ENCODE measurements around the gene KCTD5. TPM values are rescaled to one million over a fixed set of nuclear protein-coding genes. Genes with fewer than 3 reads are reported as not detected.

KCTD5 gene
- total RNA-seq, 5 donors from 2014 or later (not counting 1 experiment from before 2014, with no cell fraction given) = 19.5 to 29.1 (median 26.3) TPM

DNA sequence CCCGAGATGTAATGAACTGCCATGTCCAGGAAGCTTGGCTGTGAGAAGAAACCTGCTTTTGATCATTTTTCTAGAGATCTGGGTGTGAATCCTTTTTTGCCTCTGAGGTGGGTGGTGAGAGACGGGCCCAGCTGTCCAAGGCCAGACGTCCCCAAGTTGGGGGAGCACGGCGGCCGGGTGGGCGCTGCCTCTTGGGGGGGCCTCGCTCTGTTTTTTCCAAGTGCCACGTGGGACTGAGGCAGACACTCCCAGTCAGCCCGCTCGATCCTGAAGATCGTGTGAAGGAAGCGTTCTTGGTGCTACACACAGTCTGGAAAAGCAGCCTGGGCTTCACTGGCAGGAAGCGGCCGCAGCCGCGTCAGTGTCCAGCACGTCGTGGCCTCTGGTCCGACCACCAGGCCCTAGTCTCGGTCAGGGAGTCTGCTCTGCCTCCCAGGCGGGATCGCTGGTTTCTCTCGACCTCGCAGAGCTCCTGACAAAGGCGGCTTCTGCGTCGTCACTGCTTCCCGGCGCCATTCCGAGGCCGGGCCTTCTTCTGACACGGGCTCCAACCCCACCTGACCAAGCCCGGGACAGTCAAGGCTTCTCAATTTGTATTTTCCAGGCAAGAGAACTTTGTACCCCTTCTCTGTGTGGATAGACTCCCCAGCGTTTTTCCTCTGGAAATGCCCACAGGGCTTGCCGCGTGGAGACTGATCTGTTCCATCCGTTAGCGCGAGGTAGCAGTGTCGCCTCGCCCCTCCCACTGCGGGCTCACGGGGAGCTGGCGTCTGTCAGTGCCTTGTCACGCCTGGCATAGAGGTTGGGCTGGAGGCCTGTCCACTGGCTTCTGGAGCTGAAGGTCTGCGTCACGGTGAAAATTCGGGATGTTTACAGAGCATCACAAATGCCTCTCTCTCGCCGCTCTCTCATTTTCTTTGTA, 25.3 kb downstream of the KCTD5 start:
- peaks cover 14 to 50% of the 10 kb centered on the region in 2 donors for H3K36me3 ChIP-seq (ENCODE audit: control insufficient read depth in 2 of 2, extremely low read depth in 1 of 2, insufficient read depth in 1 of 2, low read length in 1 of 2)
- DNase-seq = no peak
- H3K4me3 Mint-ChIP-seq = no peak overlapping the region
- WGBS (ENCODE audit: insufficient coverage) = 97% methylated on average over 51 of the region's 51 CpGs
- no peak overlapping the region for H3K27ac ChIP-seq (ENCODE audit: low read length)
- no peaks in the 10 kb centered on the region for H3K27me3 ChIP-seq (replicated peaks in 1 of 2; ENCODE audit: control insufficient read depth in 2 of 2, extremely low read depth in 1 of 2, insufficient read depth in 2 of 2, low read length in 1 of 2)
- POLR2A ChIA-PET = no interaction called here
- peaks cover 0 to 1% (median 0%) of the 10 kb centered on the region in 3 donors for H3K4me1 Mint-ChIP-seq
- ATAC-seq (replicated peaks in 1 of 4) = no peak
- no peak overlapping the region for H3K27ac Mint-ChIP-seq
- no peaks in the 10 kb centered on the region for H3K9me3 Mint-ChIP-seq
- no peaks in the 10 kb centered on the region for H3K27me3 Mint-ChIP-seq
- CTCF ChIA-PET = no interaction called here
- no peaks in the 10 kb centered on the region for H3K9me3 ChIP-seq
- H3K36me3 Mint-ChIP-seq = peaks cover 8% of the 10 kb centered on the region
- H3K4me3 ChIP-seq (ENCODE audit: control insufficient read depth in 1 of 2, extremely low read depth in 1 of 2, low read length in 1 of 2) = no peak overlapping the region
- peaks cover 0 to 4% of the 10 kb centered on the region in 2 experiments for H3K4me1 ChIP-seq (ENCODE audit: control insufficient read depth in 1 of 2, extremely low read depth in 1 of 2, insufficient read depth in 2 of 2, low read length in 2 of 2)

DNA sequence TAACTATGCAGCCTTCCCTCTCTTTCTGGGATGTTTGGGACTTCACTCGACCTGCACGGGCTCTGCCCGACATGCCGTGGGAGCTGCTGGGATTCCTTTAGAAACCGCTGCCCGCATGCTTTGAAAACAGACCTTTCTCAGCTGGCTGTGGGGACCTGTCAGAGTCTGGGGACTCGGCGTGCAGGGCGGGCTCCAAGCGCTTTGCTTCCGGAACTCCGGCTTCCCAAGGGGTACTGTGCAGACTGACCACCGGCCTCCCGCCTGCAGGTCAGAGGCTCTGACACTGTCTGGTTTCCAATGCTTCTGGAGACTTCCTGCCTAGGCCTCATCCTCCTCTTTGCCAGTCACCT, 25.9 kb downstream of the KCTD5 start:
- DNase-seq (no peak), ATAC-seq (replicated peaks in 1 of 4) (no peak)
- H3K4me3 ChIP-seq (ENCODE audit: control insufficient read depth in 1 of 2, extremely low read depth in 1 of 2, low read length in 1 of 2) = no peak overlapping the region
- no peak overlapping the region for H3K27ac Mint-ChIP-seq
- H3K9me3 ChIP-seq = no peaks in the 10 kb centered on the region
- H3K4me3 Mint-ChIP-seq = no peak overlapping the region
- H3K4me1 Mint-ChIP-seq = peaks cover 0 to 1% (median 0%) of the 10 kb centered on the region in 3 donors
- H3K36me3 Mint-ChIP-seq = peaks cover 8% of the 10 kb centered on the region
- peaks cover 0 to 4% of the 10 kb centered on the region in 2 experiments for H3K4me1 ChIP-seq (ENCODE audit: control insufficient read depth in 1 of 2, extremely low read depth in 1 of 2, insufficient read depth in 2 of 2, low read length in 2 of 2)
- H3K27me3 ChIP-seq (replicated peaks in 1 of 2; ENCODE audit: control insufficient read depth in 2 of 2, extremely low read depth in 1 of 2, insufficient read depth in 2 of 2, low read length in 1 of 2) = no peaks in the 10 kb centered on the region
- H3K9me3 Mint-ChIP-seq = no peaks in the 10 kb centered on the region
- no peaks in the 10 kb centered on the region for H3K27me3 Mint-ChIP-seq
- ChIA-PET POLR2A (no interaction called here), CTCF (no interaction called here)
- no peak overlapping the region for H3K27ac ChIP-seq (ENCODE audit: low read length)
- peaks cover 13 to 44% of the 10 kb centered on the region in 2 donors for H3K36me3 ChIP-seq (ENCODE audit: control insufficient read depth in 2 of 2, extremely low read depth in 1 of 2, insufficient read depth in 1 of 2, low read length in 1 of 2)
- WGBS (ENCODE audit: insufficient coverage) = 95% methylated on average over 14 of the region's 14 CpGs

- WGBS (ENCODE audit: insufficient coverage) = 97% methylated on average over 15 of the region's 22 CpGs
- POLR2A ChIA-PET = no interaction called here
- H3K36me3 ChIP-seq (ENCODE audit: control insufficient read depth in 2 of 2, extremely low read depth in 1 of 2, insufficient read depth in 1 of 2, low read length in 1 of 2) = peaks cover 13 to 36% of the 10 kb centered on the region in 2 donors
Measured at GRCh38 chr16:2708955-2709587, 26.7 kb downstream of the KCTD5 start.

DNA sequence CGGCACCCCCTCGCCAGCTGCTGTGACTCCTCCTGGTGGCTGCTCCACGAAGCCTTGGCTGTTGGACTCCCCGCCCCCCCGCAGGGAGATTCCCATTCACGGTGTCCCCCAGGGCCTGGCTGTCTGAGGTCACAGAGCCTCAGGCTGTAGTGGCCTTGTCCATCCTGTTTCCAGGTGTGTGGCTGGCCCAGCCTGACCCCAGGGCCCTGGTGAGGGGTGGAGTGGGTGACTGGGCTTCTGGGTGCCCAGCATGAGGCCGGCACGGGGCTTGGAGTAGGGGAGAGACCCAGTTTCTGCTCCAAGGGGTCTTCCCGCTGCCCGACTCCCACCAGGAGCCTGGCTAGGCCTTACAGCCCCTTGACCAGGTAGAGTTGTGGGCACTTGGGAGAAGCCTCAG, 27.3 kb downstream of the KCTD5 start:
- H3K27me3 Mint-ChIP-seq = no peaks in the 10 kb centered on the region
- no peak for ATAC-seq (replicated peaks in 1 of 4)
- H3K9me3 Mint-ChIP-seq = no peaks in the 10 kb centered on the region
- WGBS (ENCODE audit: insufficient coverage) = 93% methylated on average over 10 of the region's 10 CpGs
- H3K4me1 Mint-ChIP-seq = peaks cover 0 to 1% (median 0%) of the 10 kb centered on the region in 3 donors
- no peak for DNase-seq
- H3K4me3 Mint-ChIP-seq = no peak overlapping the region
- POLR2A ChIA-PET = no interaction called here
- Histone ChIP-seq H3K36me3 (ENCODE audit: control insufficient read depth in 2 of 2, extremely low read depth in 1 of 2, insufficient read depth in 1 of 2, low read length in 1 of 2) (peaks cover 13 to 33% of the 10 kb centered on the region in 2 donors), H3K27me3 (replicated peaks in 1 of 2; ENCODE audit: control insufficient read depth in 2 of 2, extremely low read depth in 1 of 2, insufficient read depth in 2 of 2, low read length in 1 of 2) (peaks cover 0 to 9% of the 10 kb centered on the region in 2 experiments), H3K4me3 (ENCODE audit: control insufficient read depth in 1 of 2, extremely low read depth in 1 of 2, low read length in 1 of 2) (no peak overlapping the region), H3K27ac (ENCODE audit: low read length) (no peak overlapping the region), H3K4me1 (ENCODE audit: control insufficient read depth in 1 of 2, extremely low read depth in 1 of 2, insufficient read depth in 2 of 2, low read length in 2 of 2) (peaks cover 0 to 4% of the 10 kb centered on the region in 2 experiments), H3K9me3 (no peaks in the 10 kb centered on the region)
- no peak overlapping the region for H3K27ac Mint-ChIP-seq
- CTCF ChIA-PET = no interaction called here
- peaks cover 8% of the 10 kb centered on the region for H3K36me3 Mint-ChIP-seq

More at GRCh38 chr16:2708955-2709587, 26.7 kb downstream of the KCTD5 start:
- Mint-ChIP-seq H3K36me3 (peaks cover 8% of the 10 kb centered on the region), H3K27me3 (no peaks in the 10 kb centered on the region), H3K9me3 (no peaks in the 10 kb centered on the region), H3K4me1 (peaks cover 0 to 1% (median 0%) of the 10 kb centered on the region in 3 donors), H3K27ac (no peak overlapping the region), H3K4me3 (no peak overlapping the region)
- H3K9me3 ChIP-seq = no peaks in the 10 kb centered on the region
- H3K27ac ChIP-seq (ENCODE audit: low read length) = no peak overlapping the region
- no peak overlapping the region for H3K4me3 ChIP-seq (ENCODE audit: control insufficient read depth in 1 of 2, extremely low read depth in 1 of 2, low read length in 1 of 2)
- peaks cover 0 to 5% of the 10 kb centered on the region in 2 experiments for H3K27me3 ChIP-seq (replicated peaks in 1 of 2; ENCODE audit: control insufficient read depth in 2 of 2, extremely low read depth in 1 of 2, insufficient read depth in 2 of 2, low read length in 1 of 2)
- ATAC-seq (replicated peaks in 1 of 4) (no peak), DNase-seq (no peak)
- H3K4me1 ChIP-seq (ENCODE audit: control insufficient read depth in 1 of 2, extremely low read depth in 1 of 2, insufficient read depth in 2 of 2, low read length in 2 of 2) = peaks cover 0 to 4% of the 10 kb centered on the region in 2 experiments
- CTCF ChIA-PET = no interaction called here

DNA sequence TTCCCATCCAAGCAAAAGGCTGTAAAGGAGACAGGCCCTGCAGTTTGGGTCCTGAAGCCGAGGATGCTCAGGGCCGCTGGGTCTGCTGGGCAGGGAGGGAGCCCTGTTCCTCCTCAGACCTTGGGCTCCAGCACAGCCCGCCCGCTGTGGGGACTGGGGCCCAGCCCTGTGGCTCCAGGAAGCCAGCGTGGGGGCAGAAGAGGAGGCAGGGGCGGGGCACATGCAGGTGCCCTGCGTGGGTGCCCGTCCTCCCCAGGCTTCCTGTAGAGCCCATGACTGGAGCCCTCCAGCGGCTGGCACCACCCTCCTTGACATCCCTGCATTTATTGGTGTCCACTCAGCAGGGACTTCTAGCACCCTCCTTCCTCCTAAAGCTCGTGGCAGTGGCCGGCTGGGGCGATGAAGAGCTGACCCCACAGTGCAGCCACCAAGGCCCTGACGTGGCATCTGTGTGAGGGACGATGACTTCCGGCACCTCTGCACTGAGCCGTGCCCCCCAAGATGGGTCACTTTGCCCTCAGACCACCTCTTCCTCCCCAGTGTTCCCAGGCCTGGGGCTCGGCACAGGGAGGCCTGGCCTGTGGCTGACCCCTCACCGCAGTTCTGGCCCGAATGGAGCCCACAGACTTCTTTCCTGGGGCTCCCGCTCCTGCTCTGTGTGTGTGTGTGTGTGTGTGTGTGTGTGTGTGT, 27.8 kb downstream of the KCTD5 start:
- no peak for DNase-seq
- Histone ChIP-seq H3K4me1 (ENCODE audit: control insufficient read depth in 1 of 2, extremely low read depth in 1 of 2, insufficient read depth in 2 of 2, low read length in 2 of 2) (peaks cover 0 to 6% of the 10 kb centered on the region in 2 experiments), H3K9me3 (no peaks in the 10 kb centered on the region), H3K4me3 (ENCODE audit: control insufficient read depth in 1 of 2, extremely low read depth in 1 of 2, low read length in 1 of 2) (no peak overlapping the region), H3K27ac (ENCODE audit: low read length) (no peak overlapping the region), H3K27me3 (replicated peaks in 1 of 2; ENCODE audit: control insufficient read depth in 2 of 2, extremely low read depth in 1 of 2, insufficient read depth in 2 of 2, low read length in 1 of 2) (peaks cover 0 to 13% of the 10 kb centered on the region in 2 experiments), H3K36me3 (ENCODE audit: control insufficient read depth in 2 of 2, extremely low read depth in 1 of 2, insufficient read depth in 1 of 2, low read length in 1 of 2) (peaks cover 13 to 28% of the 10 kb centered on the region in 2 donors)
- ChIA-PET CTCF (no interaction called here), POLR2A (no interaction called here)
- Mint-ChIP-seq H3K4me1 (peaks cover 4 to 6% (median 5%) of the 10 kb centered on the region in 3 donors), H3K4me3 (no peak overlapping the region), H3K27ac (no peak overlapping the region), H3K27me3 (no peaks in the 10 kb centered on the region), H3K36me3 (peaks cover 8% of the 10 kb centered on the region), H3K9me3 (no peaks in the 10 kb centered on the region)
- WGBS (ENCODE audit: insufficient coverage) = 75% methylated on average over 17 of the region's 20 CpGs
- no peak for ATAC-seq (replicated peaks in 1 of 4)

DNA sequence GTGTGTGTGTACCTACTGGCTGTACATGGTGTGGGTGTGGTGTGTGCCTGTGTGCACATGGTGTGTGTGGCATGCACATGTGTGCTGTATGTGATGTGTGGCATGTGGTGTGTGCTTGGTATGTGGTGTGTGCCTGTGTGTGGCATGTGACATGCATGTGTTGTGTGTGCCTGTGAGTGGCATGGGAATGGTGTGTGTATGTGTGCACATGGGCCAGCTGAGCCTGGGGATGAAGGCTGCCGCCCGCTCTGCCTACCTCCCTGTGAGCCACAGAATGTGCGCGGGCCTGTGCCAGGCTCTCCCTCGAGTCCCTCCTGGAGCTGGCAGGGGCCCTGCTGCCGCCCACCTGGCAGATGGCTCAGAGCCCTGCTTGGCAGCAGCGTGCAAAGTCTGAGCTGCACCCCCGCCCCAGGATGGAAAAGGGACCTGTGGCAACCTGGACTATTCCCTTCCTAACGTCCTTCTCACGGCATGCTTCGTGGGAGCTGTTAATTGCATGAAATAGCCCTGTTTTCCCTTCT, 28.4 kb downstream of the KCTD5 start:
- Mint-ChIP-seq H3K36me3 (peaks cover 8% of the 10 kb centered on the region), H3K4me1 (peaks cover 4 to 6% (median 6%) of the 10 kb centered on the region in 3 donors), H3K4me3 (no peak overlapping the region), H3K27ac (no peak overlapping the region), H3K9me3 (no peaks in the 10 kb centered on the region), H3K27me3 (no peaks in the 10 kb centered on the region)
- H3K27ac ChIP-seq (ENCODE audit: low read length) = no peak overlapping the region
- WGBS (ENCODE audit: insufficient coverage) = 85% methylated on average over 9 of the region's 11 CpGs
- POLR2A ChIA-PET = no interaction called here
- ATAC-seq (replicated peaks in 1 of 4) (no peak), DNase-seq (no peak)
- peaks cover 0 to 14% of the 10 kb centered on the region in 2 experiments for H3K27me3 ChIP-seq (replicated peaks in 1 of 2; ENCODE audit: control insufficient read depth in 2 of 2, extremely low read depth in 1 of 2, insufficient read depth in 2 of 2, low read length in 1 of 2)
- H3K4me1 ChIP-seq (ENCODE audit: control insufficient read depth in 1 of 2, extremely low read depth in 1 of 2, insufficient read depth in 2 of 2, low read length in 2 of 2) = peaks cover 2 to 12% of the 10 kb centered on the region in 2 experiments
- peaks cover 9 to 22% of the 10 kb centered on the region in 2 donors for H3K36me3 ChIP-seq (ENCODE audit: control insufficient read depth in 2 of 2, extremely low read depth in 1 of 2, insufficient read depth in 1 of 2, low read length in 1 of 2)
- no peaks in the 10 kb centered on the region for H3K9me3 ChIP-seq
- CTCF ChIA-PET = no interaction called here
- H3K4me3 ChIP-seq (ENCODE audit: control insufficient read depth in 1 of 2, extremely low read depth in 1 of 2, low read length in 1 of 2) = no peak overlapping the region

All from T-cell (primary cell).